Neural progenitor cell (in vitro differentiated cells): ENCODE results near the gene ANKRD6.

ENCODE experiments used
- EZH2 ChIP-seq: fragments of 200-600 bp; sonication (generic); IDR thresholded peaks from 2 replicates; pipeline ENCODE4 v1.6.1; 2017; ENCODE audit warnings: antibody characterized with exemption, mild to moderate bottlenecking, moderate library complexity
- EZH2phosphoT487 ChIP-seq: fragments of 200-600 bp; sonication (generic); IDR thresholded peaks from 2 replicates; pipeline ENCODE4 v1.6.1; 2017; ENCODE audit warnings: antibody characterized with exemption
- TF ChIP-seq, protein P1 (sequence below): fragments of 200-600 bp; sonication (generic); IDR thresholded peaks from 2 replicates; pipeline ENCODE4 v1.5.1; 2017; ENCODE audit warnings: antibody characterized with exemption, mild to moderate bottlenecking

DNA sequence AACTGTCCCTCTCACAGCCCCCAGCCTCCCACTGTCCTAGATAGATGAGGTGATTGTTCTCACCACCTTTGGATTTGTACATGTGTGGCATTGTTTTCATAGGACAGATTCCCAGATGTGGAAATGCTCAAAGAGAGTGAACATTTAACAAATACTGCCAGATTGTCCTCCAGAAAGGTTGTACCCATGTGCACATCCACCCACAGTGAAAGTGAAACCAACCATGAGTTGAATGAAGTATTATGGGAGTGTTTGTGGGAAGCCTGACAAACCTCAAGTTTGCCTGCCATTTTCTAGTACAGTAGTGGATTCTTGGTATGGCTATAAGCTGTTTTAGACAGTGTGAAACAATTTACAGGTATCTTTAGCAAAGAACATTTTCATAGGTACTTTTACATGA, 42.7 kb downstream of the ANKRD6 start:
- TF ChIP-seq, protein P1, sequence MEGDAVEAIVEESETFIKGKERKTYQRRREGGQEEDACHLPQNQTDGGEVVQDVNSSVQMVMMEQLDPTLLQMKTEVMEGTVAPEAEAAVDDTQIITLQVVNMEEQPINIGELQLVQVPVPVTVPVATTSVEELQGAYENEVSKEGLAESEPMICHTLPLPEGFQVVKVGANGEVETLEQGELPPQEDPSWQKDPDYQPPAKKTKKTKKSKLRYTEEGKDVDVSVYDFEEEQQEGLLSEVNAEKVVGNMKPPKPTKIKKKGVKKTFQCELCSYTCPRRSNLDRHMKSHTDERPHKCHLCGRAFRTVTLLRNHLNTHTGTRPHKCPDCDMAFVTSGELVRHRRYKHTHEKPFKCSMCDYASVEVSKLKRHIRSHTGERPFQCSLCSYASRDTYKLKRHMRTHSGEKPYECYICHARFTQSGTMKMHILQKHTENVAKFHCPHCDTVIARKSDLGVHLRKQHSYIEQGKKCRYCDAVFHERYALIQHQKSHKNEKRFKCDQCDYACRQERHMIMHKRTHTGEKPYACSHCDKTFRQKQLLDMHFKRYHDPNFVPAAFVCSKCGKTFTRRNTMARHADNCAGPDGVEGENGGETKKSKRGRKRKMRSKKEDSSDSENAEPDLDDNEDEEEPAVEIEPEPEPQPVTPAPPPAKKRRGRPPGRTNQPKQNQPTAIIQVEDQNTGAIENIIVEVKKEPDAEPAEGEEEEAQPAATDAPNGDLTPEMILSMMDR: no peak
- no peak for TF ChIP-seq EZH2phosphoT487
- no peak for TF ChIP-seq EZH2
